HTR-8/SVneo (cell line): ENCODE data around the gene ASB2.

Experiments used
- DNase-seq: peaks from one replicate; pipeline ENCODE4 v3.0.0; 2011; ENCODE audit warnings: low spot score, mixed read lengths; ENCODE audit not compliant: insufficient read length
- FAIRE-seq: peaks from 2 replicates; lab custom pipeline; 2011; peaks lifted over from hg19 to GRCh38; lab: Jason Lieb, UNC

The ASB2 gene

DNA sequence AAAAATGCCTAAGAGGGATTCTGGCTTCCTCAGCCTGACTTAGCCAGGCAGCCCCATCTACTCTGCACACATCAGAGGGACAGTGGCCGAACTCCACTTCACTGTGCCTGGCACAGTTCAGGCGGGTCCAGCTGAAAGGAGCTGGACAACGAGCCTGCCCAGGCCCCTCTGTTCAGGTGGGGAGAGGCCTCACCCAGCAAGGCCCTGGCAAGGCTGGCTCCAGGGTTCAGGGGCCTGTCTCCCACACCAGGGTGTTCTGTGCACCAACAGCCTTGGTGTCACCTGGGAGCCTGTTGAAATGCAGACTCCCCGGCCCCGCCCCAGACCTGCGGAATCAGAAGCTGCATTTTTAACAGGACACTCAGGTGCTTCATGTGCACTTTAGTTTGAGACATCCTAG lies 39.4 kb downstream of the ASB2 start:
- FAIRE-seq (no peak), DNase-seq (no peak)

DNA sequence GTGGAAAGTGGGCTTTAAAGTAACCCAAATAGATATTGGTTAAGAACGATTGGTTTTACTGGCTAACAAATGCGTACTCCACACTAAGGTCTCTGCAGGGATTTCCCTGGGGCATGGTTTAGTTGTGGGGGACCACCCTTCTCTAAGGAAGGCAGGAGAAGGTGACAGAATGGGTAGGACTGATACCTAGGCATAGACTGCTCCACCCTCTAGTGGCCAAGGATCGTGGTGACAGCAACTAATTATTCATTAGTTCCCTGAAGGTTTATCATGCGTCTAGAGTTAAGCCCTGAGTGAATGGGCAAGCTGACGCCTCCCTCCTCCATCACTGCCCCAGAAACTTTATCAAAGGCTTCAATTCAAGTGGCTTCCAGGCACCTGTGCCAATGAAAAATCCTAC lies 40.1 kb downstream of the ASB2 start:
- FAIRE-seq (no peak), DNase-seq (peak; percentile 41)

DNA sequence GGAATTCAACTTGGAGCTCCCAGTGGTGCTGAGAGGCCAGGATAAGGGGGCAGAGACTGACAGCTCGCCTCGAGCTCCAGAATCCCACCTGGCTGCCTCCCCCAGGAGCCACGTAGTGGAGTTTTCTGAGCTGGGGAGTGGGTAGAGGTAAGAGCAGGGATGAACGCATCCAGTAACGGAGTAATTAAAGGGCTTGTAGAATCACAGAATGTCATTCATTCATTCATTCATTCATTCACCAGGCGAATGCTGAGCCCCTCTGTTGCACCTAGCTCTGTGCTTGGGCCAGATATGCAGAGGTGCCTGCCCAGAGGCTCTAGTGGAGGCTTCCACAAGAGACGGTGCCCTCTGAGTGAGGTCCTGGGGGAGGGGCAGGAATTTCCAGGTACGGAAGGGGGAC lies 41.2 kb downstream of the ASB2 start:
- FAIRE-seq (no peak), DNase-seq (no peak)

DNA sequence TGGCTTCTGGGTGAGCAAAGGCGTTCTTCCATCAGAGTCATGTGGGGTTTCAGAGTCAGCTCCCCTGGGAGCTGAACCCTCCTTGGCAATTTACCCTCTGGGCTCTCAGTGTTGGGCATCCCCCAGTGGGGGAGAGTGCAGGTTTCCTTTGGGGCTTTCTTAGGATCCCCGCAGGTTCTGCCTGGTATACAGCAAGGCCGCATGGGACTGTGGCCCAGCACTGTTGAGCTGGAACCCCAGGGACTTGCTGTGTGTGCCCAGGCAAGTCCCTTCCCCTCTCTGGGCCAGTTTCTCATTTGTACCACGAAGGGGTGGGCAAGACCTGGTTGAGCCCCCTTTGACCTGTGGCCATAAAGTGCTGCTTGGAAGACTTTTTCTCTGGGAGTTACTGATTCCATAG lies 43.7 kb downstream of the ASB2 start:
- no peak for FAIRE-seq

DNA sequence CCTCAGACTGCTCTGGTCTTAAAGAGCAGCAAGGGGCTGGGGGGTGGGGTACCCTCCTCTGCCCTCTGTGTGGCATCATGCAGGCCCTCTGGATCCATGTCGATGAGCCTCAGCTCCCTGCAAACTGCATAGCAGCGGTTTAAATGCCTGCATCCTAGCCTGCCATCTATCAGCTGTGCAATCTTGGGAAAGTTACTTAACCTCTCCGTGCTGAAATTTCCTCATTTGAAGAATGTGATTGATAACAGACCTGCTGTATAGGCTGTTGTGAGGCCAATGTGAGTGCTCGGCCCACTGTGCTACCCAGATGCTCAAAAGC lies 45.4 kb downstream of the ASB2 start:
- DNase-seq (no peak), FAIRE-seq (no peak)

More for the DNA sequence above, 43.7 kb downstream of the ASB2 start:
- no peak for DNase-seq

DNA sequence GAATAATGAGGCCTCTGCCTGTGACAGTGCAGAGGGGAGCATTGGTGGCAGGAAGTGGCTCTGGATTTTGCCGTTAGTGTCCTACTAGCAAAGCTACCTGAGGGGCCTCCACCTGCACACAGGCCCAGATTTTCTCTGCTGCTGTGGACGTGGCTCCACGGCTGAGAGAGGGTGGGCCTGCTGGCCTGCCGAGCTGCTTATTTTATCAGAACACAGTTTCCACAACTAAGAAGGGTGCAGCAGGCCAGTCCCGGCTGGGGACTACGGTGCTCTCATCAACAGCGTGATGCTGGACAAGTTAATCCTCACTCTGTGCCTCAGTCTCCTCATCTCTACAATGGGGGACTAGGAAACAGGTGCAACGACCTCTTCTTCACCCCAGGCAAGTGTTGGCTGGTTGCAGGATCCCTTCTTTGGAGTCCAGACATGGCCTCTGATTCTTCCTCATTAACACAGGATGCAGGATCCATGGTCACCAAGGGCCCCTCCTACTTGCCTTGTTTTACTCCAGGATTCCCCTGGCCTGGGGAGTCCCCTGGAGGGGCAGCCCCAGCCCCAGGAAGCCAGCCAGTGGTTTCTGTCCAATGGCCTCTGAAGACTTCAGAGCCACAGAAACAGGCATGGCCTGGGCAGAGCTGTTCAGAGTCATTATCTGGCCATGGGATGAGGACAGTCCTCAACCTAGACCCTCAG lies 45.9 kb downstream of the ASB2 start:
- FAIRE-seq (no peak), DNase-seq (no peak)

DNA sequence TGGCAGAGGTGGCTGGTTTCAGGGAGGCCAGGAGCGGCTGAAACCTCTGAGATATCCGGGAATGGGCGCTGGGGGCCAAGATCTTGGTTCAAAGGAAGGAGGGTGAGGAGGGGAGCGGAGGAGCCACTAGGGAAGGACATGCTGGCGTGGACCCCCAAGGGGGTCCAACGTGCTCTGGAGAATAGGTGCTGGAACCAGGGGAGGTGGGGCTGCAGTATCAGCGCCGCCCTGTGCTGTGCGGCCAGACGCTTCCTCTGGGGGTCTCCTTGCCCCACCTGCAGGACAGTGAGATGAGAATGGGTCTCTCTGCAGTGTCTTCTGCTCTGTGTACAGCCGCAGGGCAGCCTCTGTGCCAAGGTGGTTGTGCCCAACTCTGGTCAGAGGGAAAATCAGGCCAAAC lies 46.7 kb downstream of the ASB2 start:
- no peak for DNase-seq
- no peak for FAIRE-seq

DNA sequence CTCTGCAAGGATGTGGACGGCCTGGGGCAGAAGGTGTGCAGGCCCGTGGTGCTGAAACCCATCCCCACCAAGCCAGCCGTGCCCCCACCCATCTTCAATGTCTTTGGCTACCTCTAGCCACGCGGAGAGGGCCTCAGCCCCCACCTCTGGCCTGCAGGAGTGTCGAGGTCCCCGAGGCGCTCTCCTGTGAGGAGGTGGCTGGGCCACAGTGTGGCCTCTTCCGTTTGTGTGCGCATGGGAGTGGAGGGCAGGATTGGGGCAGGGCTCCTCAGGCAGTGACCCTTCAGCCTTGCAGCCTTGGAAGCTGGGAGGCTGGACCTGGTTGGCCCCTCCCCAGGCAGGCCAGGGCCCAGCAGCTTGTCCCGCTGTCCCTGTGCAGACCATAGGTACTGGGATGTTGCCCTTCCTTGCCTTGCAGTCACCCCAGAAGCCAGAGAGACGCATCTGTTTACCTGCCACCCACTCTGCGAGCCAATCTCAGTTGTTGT lies 47.3 kb downstream of the ASB2 start:
- DNase-seq: no peak
- FAIRE-seq: no peak

DNA sequence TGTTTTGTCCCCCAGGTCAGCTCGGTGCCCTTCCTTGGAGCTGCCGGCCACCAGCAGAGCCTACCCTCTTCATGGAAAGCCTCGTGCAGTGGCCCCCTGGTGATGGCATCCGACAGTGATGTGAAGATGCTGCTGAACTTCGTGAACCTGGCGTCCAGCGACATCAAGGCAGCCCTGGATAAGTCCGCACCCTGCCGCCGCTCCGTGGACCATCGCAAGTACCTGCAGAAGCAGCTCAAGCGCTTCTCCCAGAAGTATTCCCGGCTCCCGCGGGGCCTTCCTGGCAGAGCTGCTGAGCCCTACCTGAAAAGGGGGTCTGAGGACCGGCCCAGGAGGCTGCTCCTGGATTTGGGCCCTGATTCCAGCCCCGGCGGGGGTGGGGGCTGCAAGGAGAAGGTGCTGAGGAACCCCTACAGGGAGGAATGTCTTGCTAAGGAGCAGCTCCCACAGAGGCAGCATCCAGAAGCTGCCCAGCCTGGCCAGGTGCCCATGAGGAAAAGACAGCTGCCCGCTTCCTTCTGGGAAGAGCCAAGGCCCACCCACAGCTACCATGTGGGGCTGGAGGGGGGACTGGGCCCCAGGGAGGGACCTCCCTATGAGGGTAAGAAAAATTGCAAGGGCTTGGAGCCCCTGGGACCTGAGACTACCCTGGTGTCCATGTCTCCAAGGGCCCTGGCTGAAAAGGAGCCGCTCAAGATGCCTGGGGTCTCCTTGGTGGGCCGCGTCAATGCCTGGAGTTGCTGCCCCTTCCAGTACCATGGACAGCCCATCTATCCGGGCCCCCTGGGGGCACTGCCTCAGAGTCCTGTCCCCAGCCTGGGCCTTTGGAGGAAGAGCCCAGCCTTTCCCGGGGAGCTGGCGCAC lies 48.0 kb downstream of the ASB2 start:
- no peak for FAIRE-seq
- no peak for DNase-seq

DNA sequence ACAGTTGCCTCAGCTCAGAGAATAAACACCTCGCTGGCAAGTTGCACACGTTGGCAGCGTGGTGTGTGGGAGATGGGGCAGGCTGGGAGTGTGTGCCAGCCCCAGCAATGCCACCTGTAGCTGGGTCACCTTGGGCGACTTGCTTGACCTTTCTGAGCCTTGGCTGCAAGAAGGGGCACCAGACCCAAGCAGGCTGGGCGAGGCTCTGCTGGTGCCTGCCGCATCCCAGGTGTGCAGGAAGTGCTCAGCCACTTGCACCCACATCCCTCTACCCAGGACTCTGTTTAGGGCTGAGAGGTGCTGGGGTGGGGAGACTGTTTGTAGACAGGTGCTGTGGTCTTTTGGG lies 48.6 kb downstream of the ASB2 start:
- FAIRE-seq (no peak), DNase-seq (no peak)

DNA sequence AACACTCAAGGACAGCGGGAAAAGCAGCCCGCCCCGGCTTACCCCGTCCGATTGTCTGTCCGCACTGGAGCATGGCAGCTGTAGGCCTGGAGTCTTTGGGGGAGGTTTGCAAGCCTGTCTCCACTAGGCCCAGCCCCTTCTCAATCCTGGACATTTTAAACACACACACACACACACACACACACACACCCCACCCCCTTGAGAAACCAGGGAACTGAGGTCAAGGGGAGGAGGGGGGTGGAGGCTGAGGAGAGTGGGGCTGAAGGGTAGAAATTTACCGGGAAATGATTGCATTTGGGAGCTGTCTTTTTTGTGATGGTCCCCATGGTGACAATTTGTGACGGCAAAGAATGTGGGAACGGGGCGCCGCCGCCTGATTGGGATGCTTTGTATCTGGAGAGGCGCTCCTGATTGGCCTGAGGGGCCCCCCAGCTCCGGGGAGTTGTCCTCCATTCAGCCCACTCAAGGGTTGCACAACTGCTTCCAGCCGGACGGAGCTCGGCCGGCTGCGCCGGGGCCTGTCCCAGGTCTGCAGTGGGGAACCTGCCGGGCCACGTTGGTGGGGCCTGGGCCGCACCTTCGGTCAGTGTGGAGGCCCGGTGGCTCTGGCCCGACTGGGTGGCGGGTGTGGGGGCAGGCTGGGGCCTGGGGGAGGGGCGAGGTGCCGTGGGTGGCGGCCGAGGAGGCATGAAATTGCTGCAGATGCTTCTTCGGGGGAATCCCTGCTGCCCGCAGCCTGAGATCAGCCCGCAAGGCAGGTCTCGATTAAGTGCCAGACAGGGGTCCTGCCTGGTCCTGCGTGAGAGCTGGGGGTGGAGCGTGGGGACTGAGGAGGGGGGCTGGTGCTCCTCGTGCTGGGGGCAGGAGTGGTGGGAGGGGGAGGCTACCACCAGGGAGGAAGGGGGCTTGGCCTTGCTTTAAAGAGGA lies 49.2 kb downstream of the ASB2 start, which contains the start of gene FAM181A:
FAM181A (plus strand) TSS at position 472 of the 927 bp plus-strand sequence. CDS start 942 bp downstream, outside the sequence.
- FAIRE-seq (no peak), DNase-seq (no peak)

DNA sequence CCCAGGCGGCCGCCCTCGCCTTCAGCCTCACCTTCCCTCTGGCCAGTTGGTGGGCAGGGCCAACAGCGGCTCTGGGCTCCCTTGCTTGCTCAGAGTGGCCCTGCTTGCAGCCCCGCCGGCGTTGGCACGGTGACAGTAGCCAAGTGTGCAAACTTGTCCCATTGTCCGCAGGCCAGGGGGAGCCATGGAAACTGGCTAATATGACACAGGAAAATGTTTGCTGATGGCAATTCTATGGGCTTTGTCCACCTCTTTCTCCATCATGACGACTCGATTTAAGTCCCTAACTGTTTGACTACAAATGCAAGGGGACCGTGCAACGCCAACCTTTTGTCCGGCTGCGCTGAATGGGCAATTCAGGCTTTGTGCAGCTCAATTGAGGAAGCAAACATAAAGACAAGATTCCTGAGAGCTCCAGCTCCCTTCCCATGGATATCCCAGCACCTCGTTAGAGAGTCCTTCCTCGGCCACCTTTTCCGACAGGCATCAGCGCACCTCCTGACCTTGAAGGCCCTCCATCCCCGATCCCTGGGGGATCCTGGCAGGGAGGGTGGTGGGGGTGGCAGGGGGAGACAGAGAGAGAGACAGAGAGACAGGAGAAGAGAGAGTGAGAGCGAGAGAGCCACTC lies 50.0 kb downstream of the ASB2 start:
- no peak for DNase-seq
- FAIRE-seq: no peak

DNA sequence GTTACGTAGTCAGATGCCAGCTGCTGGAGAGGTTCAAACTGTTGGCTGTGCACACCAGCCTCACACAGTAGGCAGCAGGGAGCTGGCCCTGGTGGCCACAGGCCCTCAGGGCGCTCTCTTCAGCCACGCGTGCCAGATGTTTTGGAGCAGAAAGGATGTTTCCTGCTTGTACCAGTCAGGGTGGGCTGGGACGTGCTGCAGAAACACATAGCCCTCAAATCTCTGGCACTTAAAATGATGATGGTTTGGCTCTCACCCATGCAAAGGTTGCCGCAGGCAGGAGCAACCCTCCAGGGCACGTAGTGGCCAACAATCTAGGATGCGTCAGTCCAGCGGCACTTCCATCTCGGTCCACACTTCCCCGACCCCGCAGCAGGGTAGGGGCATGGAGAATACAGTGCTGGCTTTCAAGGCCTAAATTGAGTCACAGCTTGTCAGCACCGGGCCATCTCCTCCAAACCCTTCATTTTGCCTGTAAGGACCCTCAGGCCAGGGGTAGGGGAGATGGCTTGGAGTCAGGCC lies 50.9 kb downstream of the ASB2 start:
- DNase-seq (no peak), FAIRE-seq (no peak)

DNA sequence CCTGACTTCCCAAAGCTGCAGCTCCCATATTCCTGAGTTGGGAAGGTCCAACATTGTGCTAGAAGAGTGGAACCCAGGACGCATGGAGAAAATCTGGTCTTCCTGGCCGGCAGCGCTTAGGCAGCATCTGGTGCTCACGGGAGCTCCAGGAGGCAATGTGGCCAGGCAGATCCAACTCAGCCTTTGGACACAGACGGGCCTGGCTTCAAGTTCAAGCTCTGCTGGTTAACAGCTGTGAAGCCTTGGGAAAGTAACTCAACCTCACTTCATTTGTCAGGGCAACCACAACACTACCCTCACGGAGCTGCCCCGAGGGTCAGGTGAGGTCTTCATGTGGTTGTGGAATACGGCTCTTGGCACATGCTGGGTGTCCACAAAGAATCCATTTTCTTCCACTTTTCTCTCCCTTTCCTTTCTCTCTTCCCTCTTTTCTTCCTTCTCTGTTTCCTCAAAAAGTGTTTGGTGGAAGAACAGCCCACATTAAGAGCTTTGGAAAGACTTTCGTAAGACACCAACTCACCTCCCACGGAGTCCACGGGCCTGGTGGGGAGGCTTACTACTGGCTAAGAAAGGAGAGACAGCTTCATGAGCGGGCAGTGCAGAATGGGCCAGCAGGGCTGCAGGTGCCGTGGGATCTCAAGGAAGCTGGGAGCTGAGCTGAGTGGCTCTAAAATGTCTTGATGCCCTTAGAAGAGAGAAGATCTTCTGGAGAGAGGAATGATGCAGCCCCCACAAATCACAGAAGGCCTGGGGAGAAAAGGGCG lies 51.6 kb downstream of the ASB2 start:
- FAIRE-seq: no peak
- DNase-seq: no peak

DNA sequence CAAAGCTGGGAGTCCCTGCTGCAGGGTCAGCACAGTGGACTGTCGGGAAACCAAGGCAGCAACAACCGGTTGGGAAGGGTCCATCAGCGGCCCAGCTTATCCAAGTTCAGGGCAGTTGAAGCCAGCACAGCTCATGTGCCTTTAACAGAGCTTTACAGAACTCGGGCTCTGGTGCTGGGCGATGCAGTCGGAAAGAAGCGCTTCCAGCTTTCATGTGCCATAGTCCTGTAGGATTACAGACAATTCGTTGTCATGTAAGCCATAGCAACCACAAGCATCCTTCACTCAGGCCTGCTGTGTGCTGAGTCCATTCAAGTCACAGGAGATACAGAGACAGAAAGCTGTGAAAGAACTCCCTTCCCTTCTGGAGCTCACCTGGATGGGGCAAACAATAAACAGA lies 52.7 kb downstream of the ASB2 start:
- FAIRE-seq: no peak
- no peak for DNase-seq

DNA sequence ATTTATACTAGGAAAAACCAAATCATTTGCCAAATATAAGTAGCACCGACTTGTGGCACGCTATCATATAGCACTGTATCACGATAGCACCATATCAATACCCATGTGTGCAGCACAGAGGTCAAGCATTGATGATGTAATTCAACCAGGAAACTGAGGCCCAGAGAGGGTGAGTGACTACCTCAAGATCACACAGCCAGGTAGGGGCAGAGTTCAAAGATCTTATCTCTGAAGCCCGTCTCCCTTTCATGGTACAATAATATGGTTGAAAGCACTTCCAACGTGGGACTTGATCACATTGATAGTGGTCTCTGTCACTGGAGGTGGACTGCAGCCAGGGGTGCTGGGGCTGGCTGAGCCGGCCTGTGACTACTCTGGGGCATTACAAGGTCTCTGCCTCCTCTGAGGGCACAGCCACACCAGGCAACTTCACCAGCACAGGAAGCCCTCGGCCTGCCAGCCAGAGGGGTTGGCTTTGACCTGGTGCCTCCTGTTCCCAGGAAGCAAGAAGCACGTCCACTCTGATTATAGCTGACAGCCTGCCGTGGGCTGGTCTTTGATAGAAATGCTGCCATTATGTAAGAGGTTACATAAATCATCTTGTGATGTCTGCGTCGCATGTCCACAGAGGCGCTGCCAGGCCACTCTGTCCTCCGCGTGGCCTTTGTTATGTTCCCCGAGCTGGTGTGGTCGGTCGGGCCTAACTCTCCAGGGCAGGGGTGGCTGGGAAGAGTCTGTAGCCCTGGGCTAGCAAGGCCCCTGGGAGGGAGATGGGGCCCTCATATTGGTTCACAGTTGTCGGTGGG lies 55.2 kb downstream of the ASB2 start:
- no peak for FAIRE-seq
- no peak for DNase-seq

DNA sequence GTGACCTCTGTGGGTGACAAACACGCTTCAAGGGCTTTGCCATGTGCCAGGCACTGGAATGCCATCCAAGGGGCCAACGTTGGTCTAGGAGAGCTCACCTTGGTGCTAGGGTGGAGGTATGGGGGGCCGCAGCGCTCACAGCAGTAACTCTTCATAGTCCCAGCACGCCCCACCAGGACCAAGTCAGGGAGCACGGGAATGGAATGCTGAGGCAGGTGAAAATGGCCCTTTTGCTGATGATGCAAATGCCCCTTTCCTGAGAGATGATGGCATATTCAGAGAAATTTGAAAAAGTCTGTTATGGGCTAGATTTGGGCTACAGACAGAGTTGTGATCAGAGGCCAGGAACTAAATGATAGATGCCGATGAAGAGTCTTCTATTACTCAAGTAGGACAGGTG lies 59.2 kb downstream of the ASB2 start:
- DNase-seq (no peak), FAIRE-seq (no peak)

DNA sequence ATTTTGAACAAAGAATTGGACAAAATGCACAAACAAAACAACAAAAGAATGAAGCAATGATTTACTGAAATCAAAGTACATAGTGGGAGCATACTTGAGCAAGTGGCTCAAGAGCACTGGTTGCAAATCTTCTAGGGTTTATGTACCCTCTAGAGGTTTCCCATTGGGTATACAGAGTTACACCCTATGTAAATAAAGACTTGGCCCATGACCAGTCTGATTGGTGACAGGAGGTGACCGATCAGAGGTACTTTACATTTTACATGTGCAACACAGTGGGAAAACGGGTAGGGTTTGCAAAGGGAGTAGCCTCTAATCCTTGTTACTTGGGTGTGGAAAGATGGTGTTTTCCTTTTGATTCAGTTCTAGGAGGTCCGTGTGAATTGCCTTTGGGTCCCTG lies 59.9 kb downstream of the ASB2 start:
- FAIRE-seq: no peak
- no peak for DNase-seq
